ENCODE data around the gene TCOF1. TPM values are rescaled to one million over a fixed set of nuclear protein-coding genes. Genes with fewer than 3 reads are reported as not detected.

Gene TCOF1
- total RNA-seq, 1 donor from 2014 or later, result 19.3 TPM

DNA sequence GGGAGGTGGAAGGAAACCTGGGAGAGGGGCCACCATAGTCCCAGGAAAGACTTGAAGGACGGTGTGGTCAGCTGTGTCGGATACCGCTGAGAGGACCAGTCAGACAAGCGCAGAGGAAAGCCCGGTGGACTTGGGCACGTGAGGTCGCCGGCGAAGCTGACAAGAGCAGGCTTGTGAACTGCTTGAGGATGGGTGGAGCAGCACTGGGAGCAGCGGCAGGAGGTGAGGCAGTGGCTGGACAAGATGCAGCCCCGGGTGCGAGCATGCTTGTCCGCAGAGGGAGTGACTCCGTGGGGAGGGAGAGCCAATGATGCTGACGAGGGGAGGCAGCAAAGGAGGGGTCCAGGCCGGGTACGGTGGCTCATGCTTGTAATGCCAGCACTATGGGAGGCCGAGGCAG, 73.6 kb downstream of the TCOF1 start:
- no peaks in the 10 kb centered on the region for H3K36me3 ChIP-seq

DNA sequence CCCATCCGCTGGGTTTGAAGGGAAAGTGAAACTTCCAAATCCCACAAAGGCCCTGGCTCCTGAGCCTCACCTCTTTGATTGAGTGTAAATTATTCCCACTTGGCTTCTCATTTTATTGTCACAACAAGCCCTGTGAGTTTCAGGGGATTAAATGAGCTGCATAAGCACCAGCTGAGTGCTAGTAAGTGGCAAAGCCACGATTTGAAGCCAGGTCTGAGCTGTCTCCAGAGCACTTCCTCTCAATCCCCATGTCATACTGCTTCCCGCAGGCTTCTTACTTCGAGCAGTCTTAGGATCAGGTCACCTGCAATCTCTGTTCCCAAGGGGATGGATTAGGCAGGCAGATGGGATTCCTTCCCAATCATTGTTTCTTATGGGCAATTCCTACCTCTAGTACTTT, 74.1 kb downstream of the TCOF1 start:
- no peaks in the 10 kb centered on the region for H3K9me3 ChIP-seq (replicated peaks)
- intact Hi-C loops (cut with micrococcal nuclease), result no loop called here
- H3K27me3 ChIP-seq (ENCODE audit: low read depth), result no peaks in the 10 kb centered on the region
- DNase-seq, result no peak
- peak overlapping the region; percentile 66 for H3K27ac ChIP-seq (replicated peaks)
- H3K36me3 ChIP-seq, result no peaks in the 10 kb centered on the region
- H3K4me1 ChIP-seq, result peaks cover 21% of the 10 kb centered on the region
- TF ChIP-seq, protein P1, sequence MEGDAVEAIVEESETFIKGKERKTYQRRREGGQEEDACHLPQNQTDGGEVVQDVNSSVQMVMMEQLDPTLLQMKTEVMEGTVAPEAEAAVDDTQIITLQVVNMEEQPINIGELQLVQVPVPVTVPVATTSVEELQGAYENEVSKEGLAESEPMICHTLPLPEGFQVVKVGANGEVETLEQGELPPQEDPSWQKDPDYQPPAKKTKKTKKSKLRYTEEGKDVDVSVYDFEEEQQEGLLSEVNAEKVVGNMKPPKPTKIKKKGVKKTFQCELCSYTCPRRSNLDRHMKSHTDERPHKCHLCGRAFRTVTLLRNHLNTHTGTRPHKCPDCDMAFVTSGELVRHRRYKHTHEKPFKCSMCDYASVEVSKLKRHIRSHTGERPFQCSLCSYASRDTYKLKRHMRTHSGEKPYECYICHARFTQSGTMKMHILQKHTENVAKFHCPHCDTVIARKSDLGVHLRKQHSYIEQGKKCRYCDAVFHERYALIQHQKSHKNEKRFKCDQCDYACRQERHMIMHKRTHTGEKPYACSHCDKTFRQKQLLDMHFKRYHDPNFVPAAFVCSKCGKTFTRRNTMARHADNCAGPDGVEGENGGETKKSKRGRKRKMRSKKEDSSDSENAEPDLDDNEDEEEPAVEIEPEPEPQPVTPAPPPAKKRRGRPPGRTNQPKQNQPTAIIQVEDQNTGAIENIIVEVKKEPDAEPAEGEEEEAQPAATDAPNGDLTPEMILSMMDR (IDR thresholded peaks at IDR 0.05; ENCODE audit: borderline replicate concordance), result no peak
- H3K4me3 ChIP-seq, result peak overlapping the region; percentile 25

More for the DNA sequence above, 73.6 kb downstream of the TCOF1 start:
- TF ChIP-seq, protein P1 (IDR thresholded peaks at IDR 0.05; ENCODE audit: borderline replicate concordance), result no peak
- Histone ChIP-seq H3K4me1 (peaks cover 16% of the 10 kb centered on the region), H3K27me3 (ENCODE audit: low read depth) (no peaks in the 10 kb centered on the region), H3K27ac (replicated peaks) (peak overlapping the region; percentile 66), H3K9me3 (replicated peaks) (no peaks in the 10 kb centered on the region), H3K4me3 (no peak overlapping the region)
- intact Hi-C loops (cut with micrococcal nuclease), result no loop called here
- DNase-seq, result no peak

DNA sequence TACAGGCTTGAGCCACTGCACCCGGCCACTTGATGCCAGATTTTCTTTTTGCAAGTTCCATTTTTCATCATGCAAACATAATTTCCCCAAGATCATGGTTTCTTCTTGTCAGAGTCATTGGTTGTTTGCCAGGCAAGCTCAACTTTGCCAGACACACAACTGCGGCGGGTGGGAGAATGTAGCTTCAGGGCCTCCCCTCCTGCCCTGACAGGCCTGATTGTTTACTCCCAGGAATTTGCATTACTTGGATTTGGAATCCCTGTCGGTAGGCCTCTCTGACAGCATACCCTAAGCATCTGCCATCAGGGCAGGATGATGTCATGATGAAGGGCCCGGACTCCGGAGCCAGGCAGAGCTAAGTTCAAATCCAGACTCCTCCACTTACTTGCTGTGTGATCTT, 77.0 kb downstream of the TCOF1 start:
- intact Hi-C loops (cut with micrococcal nuclease), result no loop called here
- Histone ChIP-seq H3K4me3 (no peak overlapping the region), H3K9me3 (replicated peaks) (no peaks in the 10 kb centered on the region), H3K36me3 (no peaks in the 10 kb centered on the region), H3K27me3 (ENCODE audit: low read depth) (no peaks in the 10 kb centered on the region), H3K4me1 (peaks cover 9% of the 10 kb centered on the region), H3K27ac (replicated peaks) (no peak overlapping the region)
- TF ChIP-seq, protein P1 (IDR thresholded peaks at IDR 0.05; ENCODE audit: borderline replicate concordance), result no peak
- no peak for DNase-seq

DNA sequence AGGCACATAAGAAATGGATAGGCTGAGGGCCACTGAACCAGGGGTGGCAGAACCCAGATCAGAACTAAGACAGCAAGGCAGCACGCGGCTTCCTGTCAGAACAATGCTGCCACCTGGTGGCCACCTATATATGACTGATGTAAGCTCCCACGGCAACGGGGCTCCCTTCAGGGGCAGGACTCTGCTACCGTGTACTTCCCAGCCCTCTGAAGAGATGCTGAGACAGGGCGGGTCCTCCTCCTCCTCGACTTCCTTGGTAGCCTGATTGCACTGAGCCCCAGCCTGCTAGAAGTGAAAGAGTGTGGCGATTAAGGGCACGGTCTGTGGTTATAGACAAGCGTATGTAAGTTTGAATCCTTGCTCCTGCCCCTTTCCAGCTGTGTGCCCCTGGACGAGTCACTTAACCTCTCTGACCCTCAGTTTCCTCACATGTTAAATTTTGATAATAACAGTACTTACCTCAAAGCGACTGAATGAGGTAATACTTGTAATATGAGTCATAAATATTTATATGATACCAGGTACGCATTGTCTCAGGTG, 78.7 kb downstream of the TCOF1 start:
- intact Hi-C loops (cut with micrococcal nuclease), result no loop called here
- Histone ChIP-seq H3K27ac (replicated peaks) (no peak overlapping the region), H3K36me3 (no peaks in the 10 kb centered on the region), H3K9me3 (replicated peaks) (no peaks in the 10 kb centered on the region), H3K4me3 (no peak overlapping the region), H3K27me3 (ENCODE audit: low read depth) (no peaks in the 10 kb centered on the region), H3K4me1 (peaks cover 11% of the 10 kb centered on the region)
- TF ChIP-seq, protein P1 (IDR thresholded peaks at IDR 0.05; ENCODE audit: borderline replicate concordance), result peak; percentile 92
- DNase-seq, result peak; percentile 83

DNA sequence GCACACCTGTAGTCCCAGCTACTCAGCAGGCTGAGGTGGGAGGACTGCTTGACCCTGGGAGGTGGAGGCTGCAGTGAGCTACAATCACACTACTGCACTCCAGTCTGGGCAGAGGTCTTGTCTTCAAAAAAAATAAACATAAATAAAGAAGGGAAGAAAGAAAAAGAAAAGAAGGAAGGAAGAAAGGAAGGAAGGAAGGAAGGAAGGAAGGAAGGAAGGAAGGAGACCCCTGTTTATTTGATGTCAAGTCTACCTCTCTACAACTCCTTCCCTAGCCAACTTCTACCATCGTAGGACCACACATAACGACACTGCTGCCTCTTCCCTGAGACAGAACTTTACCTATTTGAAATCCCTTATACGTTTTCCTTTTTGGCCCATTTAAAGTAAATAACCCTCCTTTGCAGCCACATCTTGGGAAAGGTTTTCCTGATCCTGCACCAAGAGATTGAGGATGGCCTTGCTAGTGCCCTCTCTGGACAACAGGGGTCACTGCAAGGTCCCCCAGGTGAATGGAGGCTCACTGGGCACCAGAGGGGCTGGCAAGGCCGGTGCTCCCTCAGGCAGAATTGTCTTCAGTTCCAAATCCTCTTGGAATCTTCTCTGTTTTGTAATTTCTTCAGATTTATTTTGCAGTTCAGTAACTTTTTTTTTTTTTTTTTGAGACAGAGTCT, 81.5 kb downstream of the TCOF1 start:
- H3K4me1 ChIP-seq, result peaks cover 27% of the 10 kb centered on the region
- H3K9me3 ChIP-seq (replicated peaks), result no peaks in the 10 kb centered on the region
- H3K27ac ChIP-seq (replicated peaks), result no peak overlapping the region
- intact Hi-C loops (cut with micrococcal nuclease), result no loop called here
- no peaks in the 10 kb centered on the region for H3K27me3 ChIP-seq (ENCODE audit: low read depth)
- TF ChIP-seq, protein P1 (IDR thresholded peaks at IDR 0.05; ENCODE audit: borderline replicate concordance), result peak; percentile 60
- H3K36me3 ChIP-seq, result peaks cover 10% of the 10 kb centered on the region
- no peak overlapping the region for H3K4me3 ChIP-seq
- DNase-seq, result no peak

Measured in left ventricle myocardium inferior (tissue), 1 donor.